HG03196 (cell line): Measurements from ENCODE around the gene PALD1.

Source experiments
- ATAC-seq: cut with Tn5 transposase; IDR thresholded peaks from one replicate; pipeline ENCODE4 v1.9.1; 2021; ENCODE audit not compliant: unreplicated experiment

The PALD1 gene

GRCh38 chr10:70504521-70505358, 26.2 kb downstream of the PALD1 start:
- ATAC-seq = no peak

GRCh38 chr10:70505908-70506307, 27.3 kb downstream of the PALD1 start:
- ATAC-seq = no peak

- no peak for ATAC-seq
These were observed 29.4 kb downstream of the PALD1 start for GRCh38 chr10:70507966-70508365.

GRCh38 chr10:70508912-70509756, 30.6 kb downstream of the PALD1 start:
- no peak for ATAC-seq

GRCh38 chr10:70509757-70510147, 31.2 kb downstream of the PALD1 start:
- no peak for ATAC-seq

- no peak for ATAC-seq
These were observed 31.9 kb downstream of the PALD1 start for GRCh38 chr10:70510453-70510852.

- ATAC-seq = no peak
These were observed 32.3 kb downstream of the PALD1 start for GRCh38 chr10:70510904-70511303.

- no peak for ATAC-seq
These were observed 33.6 kb downstream of the PALD1 start for GRCh38 chr10:70512149-70512639.

GRCh38 chr10:70513848-70514309, 35.3 kb downstream of the PALD1 start:
- peak; percentile 91 for ATAC-seq

GRCh38 chr10:70514591-70514990, 36.0 kb downstream of the PALD1 start:
- ATAC-seq = no peak

GRCh38 chr10:70515035-70515667, 36.6 kb downstream of the PALD1 start:
- ATAC-seq = no peak

GRCh38 chr10:70518695-70519094, 40.1 kb downstream of the PALD1 start:
- no peak for ATAC-seq

GRCh38 chr10:70523057-70523456, 44.5 kb downstream of the PALD1 start:
- ATAC-seq = no peak

GRCh38 chr10:70523549-70523948, 45.0 kb downstream of the PALD1 start:
- no peak for ATAC-seq

- ATAC-seq = no peak
These were observed 49.7 kb downstream of the PALD1 start for GRCh38 chr10:70528314-70528713.

- no peak for ATAC-seq
These were observed 50.3 kb downstream of the PALD1 start for GRCh38 chr10:70528741-70529362.

GRCh38 chr10:70529848-70530247, 51.3 kb downstream of the PALD1 start:
- no peak for ATAC-seq

- no peak for ATAC-seq
These were observed 51.7 kb downstream of the PALD1 start for GRCh38 chr10:70530315-70530714.

- no peak for ATAC-seq
These were observed 54.1 kb downstream of the PALD1 start for GRCh38 chr10:70532554-70533188.

GRCh38 chr10:70533189-70533558, 54.6 kb downstream of the PALD1 start:
- ATAC-seq = no peak
